GM18870 (cell line): Measurements from ENCODE around the gene YWHAG.

Experiments
- ATAC-seq: cut with Tn5 transposase; IDR thresholded peaks from one replicate; pipeline ENCODE4 v1.9.1; 2021; ENCODE audit warnings: moderate library complexity; ENCODE audit not compliant: unreplicated experiment

Gene YWHAG

DNA sequence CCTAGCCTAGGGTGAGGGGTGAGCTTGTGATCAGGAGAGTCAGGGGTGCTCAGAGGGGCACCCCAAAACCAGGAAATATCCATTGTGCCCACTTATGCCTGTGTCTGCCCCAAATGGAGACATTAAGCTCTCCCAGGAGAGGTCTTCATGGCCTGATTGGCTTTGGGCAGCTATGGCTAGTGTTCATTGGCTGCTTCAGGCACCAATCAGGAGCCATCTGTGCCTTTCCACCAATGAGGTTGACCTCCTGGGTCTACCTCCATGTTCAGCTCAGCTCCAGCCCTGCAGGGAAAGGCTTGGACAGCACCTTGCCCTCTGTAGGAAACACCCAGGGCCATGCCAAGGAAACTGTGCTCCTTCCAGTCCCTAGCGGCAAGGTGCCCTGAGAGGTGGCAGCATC is 80.3 kb downstream of the YWHAG start:
- no peak for ATAC-seq
